HEK293T (cell line): Measurements from ENCODE around the gene FCN1.

ENCODE experiments used
- CTCF ChIA-PET: fragments of 350-600 bp; formaldehyde crosslinking; extraction: SDS; loops from one replicate; lab custom pipeline; 2021; ENCODE audit warnings: antibody characterized with exemption, inconsistent platforms; lab: Yijun Ruan, JAX
- POLR2A ChIA-PET: fragments of 350-600 bp; formaldehyde crosslinking; extraction: SDS; loops from one replicate; lab custom pipeline; 2020; ENCODE audit warnings: antibody characterized with exemption, inconsistent platforms; lab: Yijun Ruan, JAX
- DNase-seq: peaks from one replicate; pipeline ENCODE4 v3.0.0; 2012; ENCODE audit warnings: mixed read lengths; ENCODE audit errors: extremely low spot score
- ARNT ChIP-seq: fragments of 450-650 bp; IDR thresholded peaks from 2 replicates; pipeline ENCODE4 v1.6.1; 2017; ENCODE audit warnings: mild to moderate bottlenecking
- BHLHE40 ChIP-seq: fragments of 450-650 bp; IDR thresholded peaks from 2 replicates; pipeline ENCODE4 v1.6.1; 2016; ENCODE audit warnings: mild to moderate bottlenecking, moderate library complexity, borderline replicate concordance
- CTBP1 ChIP-seq: fragments of 450-650 bp; IDR thresholded peaks from 2 replicates; pipeline ENCODE4 v1.6.1; 2016; ENCODE audit warnings: borderline replicate concordance
- ELF4 ChIP-seq: fragments of 450-650 bp; IDR thresholded peaks from 2 replicates; pipeline ENCODE4 v1.6.1; 2017; ENCODE audit warnings: antibody characterized with exemption
- FOXA1 ChIP-seq: fragments of 450-650 bp; IDR thresholded peaks from 2 replicates; pipeline ENCODE4 v1.6.1; 2016; ENCODE audit warnings: mild to moderate bottlenecking
- FOXK2 ChIP-seq: fragments of 450-650 bp; IDR thresholded peaks from 2 replicates; pipeline ENCODE4 v1.6.1; 2016; ENCODE audit warnings: mild to moderate bottlenecking
- FOXM1 ChIP-seq: fragments of 450-650 bp; IDR thresholded peaks from 2 replicates; pipeline ENCODE4 v1.6.1; 2017; ENCODE audit warnings: mild to moderate bottlenecking, borderline replicate concordance
- HDGF ChIP-seq: fragments of 450-650 bp; IDR thresholded peaks from 2 replicates; pipeline ENCODE4 v1.6.1; 2017; ENCODE audit warnings: antibody characterized with exemption, borderline replicate concordance
- L3MBTL2 ChIP-seq: fragments of 450-650 bp; conservative IDR thresholded peaks from 2 replicates; pipeline ENCODE4 v1.6.1; 2016; ENCODE audit warnings: mild to moderate bottlenecking
- LEF1 ChIP-seq: fragments of 450-650 bp; IDR thresholded peaks from 2 replicates; pipeline ENCODE4 v1.6.1; 2017; ENCODE audit warnings: mild to moderate bottlenecking, borderline replicate concordance
- NFRKB ChIP-seq: fragments of 450-650 bp; IDR thresholded peaks from 2 replicates; pipeline ENCODE4 v1.6.1; 2016; ENCODE audit warnings: mild to moderate bottlenecking, moderate library complexity
- SP1 ChIP-seq: fragments of 450-650 bp; IDR thresholded peaks from 2 replicates; pipeline ENCODE4 v1.6.1; 2017
- SUZ12 ChIP-seq: fragments of 450-650 bp; IDR thresholded peaks from 2 replicates; pipeline ENCODE4 v1.6.1; 2016; ENCODE audit warnings: mild to moderate bottlenecking
- TARDBP ChIP-seq: fragments of 450-650 bp; IDR thresholded peaks from 2 replicates; pipeline ENCODE4 v1.6.1; 2016
- ZNF384 ChIP-seq: fragments of 450-650 bp; IDR thresholded peaks from 2 replicates; pipeline ENCODE4 v1.6.1; 2016
- TF ChIP-seq, protein P1 (sequence below): fragments of 450-650 bp; IDR thresholded peaks from 2 replicates; pipeline ENCODE4 v1.6.1; 2016

The FCN1 gene

DNA sequence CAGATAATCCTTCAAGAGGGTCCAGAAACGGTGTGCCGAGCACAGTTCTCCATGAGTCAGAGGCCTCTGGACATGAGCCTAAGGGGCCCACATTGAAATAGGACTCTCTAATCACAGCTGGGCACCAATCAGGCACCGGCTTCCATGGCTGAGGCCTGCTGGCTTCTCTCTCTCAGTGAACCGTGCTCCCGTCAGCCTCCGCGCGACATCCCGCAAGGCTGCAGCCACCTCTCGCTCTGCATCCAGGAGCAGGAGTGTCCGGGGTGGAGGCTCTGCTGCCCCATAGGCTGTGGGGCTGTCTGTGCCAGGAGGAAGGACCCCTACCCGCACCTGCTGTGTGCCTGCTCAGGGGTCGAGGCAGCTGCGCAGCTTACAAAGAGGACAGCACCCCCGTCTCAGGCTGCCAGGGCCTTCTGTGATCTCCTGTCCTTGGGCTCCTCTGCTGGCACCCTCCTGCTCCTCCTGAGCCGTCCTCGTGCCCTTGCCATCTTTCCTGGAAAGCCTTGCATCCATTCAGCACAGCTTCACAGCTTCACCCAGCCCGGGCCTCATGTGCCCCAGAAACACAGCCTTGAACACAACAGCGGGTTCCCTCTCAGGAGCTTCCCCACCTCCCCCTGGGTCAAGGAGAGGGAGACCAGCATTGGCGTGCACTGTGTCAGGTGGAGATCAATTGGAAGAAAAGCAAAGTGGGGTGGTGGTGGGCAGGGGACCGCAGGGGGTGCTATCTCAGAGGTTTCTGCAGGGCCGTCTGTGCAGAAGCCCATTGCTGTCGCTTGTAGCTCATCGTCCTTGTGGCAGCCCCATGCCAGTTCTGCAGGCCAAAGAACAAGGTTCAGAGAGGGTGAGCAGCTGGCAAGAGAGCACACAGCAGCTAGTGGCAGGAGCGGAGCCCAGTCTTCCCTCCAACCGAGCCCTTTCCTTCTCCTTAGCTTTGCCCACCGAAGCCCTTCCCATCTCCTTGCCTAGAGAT lies 22.8 kb upstream of the FCN1 start:
- ChIA-PET POLR2A (no interaction called here), CTCF (no interaction called here)
- no peak for DNase-seq
- TF ChIP-seq FOXK2 (no peak), SUZ12 (no peak), NFRKB (no peak), LEF1 (no peak), FOXM1 (no peak), CTBP1 (no peak), FOXA1 (no peak), BHLHE40 (no peak), ELF4 (no peak), TARDBP (no peak), L3MBTL2 (no peak), SP1 (no peak), ARNT (no peak), ZNF384 (no peak), HDGF (no peak)
- TF ChIP-seq, protein P1, sequence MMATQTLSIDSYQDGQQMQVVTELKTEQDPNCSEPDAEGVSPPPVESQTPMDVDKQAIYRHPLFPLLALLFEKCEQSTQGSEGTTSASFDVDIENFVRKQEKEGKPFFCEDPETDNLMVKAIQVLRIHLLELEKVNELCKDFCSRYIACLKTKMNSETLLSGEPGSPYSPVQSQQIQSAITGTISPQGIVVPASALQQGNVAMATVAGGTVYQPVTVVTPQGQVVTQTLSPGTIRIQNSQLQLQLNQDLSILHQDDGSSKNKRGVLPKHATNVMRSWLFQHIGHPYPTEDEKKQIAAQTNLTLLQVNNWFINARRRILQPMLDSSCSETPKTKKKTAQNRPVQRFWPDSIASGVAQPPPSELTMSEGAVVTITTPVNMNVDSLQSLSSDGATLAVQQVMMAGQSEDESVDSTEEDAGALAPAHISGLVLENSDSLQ: no peak

DNA sequence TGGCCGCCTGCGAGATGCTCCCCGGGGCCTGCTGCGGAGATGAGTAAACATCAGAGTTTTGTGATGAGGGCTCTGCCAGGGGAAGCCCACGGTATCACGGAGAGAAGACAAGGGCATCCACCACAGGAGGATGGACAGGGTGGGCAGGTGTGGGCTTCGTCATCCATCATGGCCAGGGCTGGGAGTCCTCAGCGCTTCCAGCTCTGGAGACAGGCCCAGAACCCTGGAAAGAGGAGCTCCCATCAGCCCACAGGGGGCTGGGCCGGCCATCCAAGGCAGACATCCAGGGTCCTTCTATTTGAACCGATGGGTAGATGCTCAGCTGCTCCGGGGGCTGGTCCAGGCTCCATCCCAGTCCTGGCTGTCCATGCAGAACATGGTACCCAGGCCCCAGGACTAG lies 22.1 kb upstream of the FCN1 start:
- ChIA-PET POLR2A (no interaction called here), CTCF (no interaction called here)
- DNase-seq: no peak
- no peak for TF ChIP-seq FOXA1
- no peak for TF ChIP-seq ELF4
- no peak for TF ChIP-seq ZNF384
- TF ChIP-seq FOXK2: no peak
- TF ChIP-seq L3MBTL2: no peak
- no peak for TF ChIP-seq SUZ12
- no peak for TF ChIP-seq CTBP1
- TF ChIP-seq TARDBP: no peak
- TF ChIP-seq SP1: no peak
- no peak for TF ChIP-seq HDGF
- TF ChIP-seq NFRKB: no peak
- TF ChIP-seq, protein P1: no peak
- TF ChIP-seq FOXM1: no peak
- TF ChIP-seq BHLHE40: no peak
- no peak for TF ChIP-seq ARNT
- no peak for TF ChIP-seq LEF1

DNA sequence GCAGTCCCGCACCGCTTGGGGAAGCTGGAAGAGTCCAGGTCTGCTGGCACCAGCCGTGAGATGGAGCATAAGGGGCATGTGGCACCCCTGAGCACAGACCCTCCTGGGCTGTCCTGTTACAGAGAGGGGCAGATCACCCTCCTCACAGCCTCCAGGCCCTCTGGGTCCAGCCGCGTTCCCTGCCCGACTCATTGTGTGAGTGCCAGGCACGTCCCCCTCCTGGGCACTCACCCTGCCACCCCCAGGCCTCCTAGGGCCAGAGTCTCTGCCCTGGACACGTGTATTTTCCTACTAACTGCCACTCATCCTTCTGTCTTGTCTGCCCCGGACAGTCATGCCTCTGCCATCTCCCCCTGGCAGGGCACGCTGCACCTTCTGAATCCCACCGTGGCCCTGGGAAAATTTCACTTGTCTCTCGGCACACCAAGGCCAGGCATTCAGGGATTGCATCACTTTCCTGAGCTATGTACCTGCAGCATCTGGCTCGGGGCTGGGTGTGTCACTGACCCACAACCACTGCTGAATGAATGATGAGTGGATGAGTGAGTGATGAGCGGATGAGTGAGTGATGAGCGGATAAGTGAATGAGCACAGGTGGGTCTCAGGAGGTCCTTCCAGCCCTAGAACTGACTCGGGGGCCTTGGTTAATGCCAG lies 21.5 kb upstream of the FCN1 start:
- DNase-seq: no peak
- CTCF ChIA-PET: no interaction called here
- TF ChIP-seq SUZ12 (no peak), ZNF384 (no peak), SP1 (no peak), FOXM1 (no peak), FOXA1 (no peak), ARNT (no peak), TARDBP (no peak), LEF1 (no peak), FOXK2 (no peak), ELF4 (no peak), BHLHE40 (no peak), NFRKB (no peak)
- TF ChIP-seq, protein P1: no peak
- POLR2A ChIA-PET: no interaction called here

DNA sequence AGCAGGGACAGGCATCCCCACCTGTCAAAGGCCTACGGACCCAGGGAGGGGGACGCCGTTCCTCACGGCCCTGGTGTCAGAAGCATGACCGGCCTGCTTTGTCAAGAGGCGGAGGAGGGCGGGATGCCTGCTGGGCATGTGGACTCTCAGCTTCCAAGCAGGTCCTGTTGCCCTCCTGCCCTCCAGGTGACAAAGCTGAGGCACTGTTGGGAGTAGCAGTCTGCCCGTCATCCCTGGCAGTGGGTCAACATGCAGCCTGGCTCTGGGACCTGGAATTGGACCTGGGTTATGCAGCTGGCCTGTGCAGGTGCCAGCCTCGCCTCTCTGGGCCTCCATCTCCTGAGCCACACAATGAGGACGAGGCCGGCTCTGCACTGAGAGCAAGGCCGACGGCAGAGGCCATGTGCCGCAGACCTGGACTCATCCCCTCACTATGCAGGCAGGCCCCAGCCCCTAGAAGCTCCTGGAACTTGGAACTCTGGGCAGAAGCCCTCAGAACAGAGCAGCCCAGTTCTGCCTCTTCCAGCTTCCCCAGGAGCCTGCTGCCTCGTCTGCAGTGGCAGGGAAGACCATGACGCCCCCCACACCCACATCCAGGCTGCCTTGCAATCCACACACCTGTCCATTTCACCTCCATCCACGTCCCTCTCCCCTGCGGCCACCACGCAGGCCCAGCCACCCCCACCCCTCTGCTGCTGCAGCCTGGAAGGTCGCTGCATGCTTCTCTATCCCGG lies 20.8 kb upstream of the FCN1 start:
- no peak for TF ChIP-seq SUZ12
- no peak for TF ChIP-seq BHLHE40
- no peak for TF ChIP-seq FOXA1
- no peak for TF ChIP-seq FOXK2
- no peak for TF ChIP-seq ARNT
- no peak for TF ChIP-seq LEF1
- TF ChIP-seq TARDBP: no peak
- TF ChIP-seq SP1: no peak
- ChIA-PET POLR2A (no interaction called here), CTCF (no interaction called here)
- no peak for DNase-seq

DNA sequence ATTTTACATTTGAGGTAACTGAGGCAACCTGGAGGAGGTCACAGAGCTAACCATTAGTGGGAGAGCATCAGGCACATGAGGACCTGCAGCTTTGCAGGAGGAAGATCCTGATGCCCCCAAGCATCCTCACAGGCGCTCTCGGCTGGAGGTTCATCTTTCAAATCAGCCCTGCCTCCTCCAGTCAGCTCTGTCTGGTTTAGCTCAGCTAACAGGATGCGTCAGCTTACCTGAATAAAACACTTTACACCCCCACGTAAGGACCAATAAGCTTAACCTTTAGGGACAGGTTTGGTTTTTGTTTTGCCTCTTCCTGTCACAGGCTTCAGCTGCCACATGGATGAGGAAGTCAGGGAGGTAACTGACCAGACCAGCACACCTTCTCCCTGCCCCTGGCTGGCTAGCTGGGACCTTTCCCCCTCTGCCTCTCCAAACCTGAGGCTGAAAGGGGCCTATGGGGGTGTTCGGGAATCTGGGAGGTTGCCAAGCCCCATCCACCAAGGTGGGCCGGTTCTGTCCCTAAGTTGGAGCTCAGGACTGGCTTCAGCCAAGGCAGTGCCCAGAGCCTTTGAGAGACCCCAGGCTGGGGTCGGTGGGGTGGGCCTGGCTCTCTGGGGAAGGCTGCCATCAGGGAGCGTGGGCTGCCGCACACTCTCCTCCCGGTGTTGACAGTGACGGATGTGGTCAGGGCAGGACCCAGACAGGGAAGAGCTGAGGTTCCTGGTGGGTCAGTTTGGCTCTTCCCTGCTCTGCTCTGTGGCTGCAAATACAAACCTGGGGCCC lies 20.0 kb upstream of the FCN1 start:
- CTCF ChIA-PET: no interaction called here
- TF ChIP-seq ARNT (no peak), FOXM1 (no peak), SP1 (no peak), FOXK2 (no peak), TARDBP (no peak), HDGF (no peak), FOXA1 (no peak), ELF4 (no peak), NFRKB (no peak), LEF1 (no peak), BHLHE40 (no peak), CTBP1 (no peak), ZNF384 (no peak), SUZ12 (no peak), L3MBTL2 (no peak)
- TF ChIP-seq, protein P1: no peak
- no peak for DNase-seq
- POLR2A ChIA-PET: no interaction called here
